Gastrocnemius medialis (tissue), 4 donors: ENCODE data around the gene ETAA1.

Experiments
- CTCF ChIP-seq, 5 experiments: fragments of 450-650 bp in 3 of 5; fragments of 200-600 bp in 2 of 5; sonication (generic) in 2 of 5; IDR thresholded peaks in 4 of 5; conservative IDR thresholded peaks in 1 of 5; 1 replicate in 4 of 5; 2 replicates in 1 of 5; pipeline ENCODE4 v1.5.1; 2016 to 2019; ENCODE audit warnings: antibody characterized with exemption in 5 of 5, mild to moderate bottlenecking in 3 of 5, moderate library complexity in 3 of 5
- POLR2A ChIP-seq, 2 donors: fragments of 450-650 bp; IDR thresholded peaks; one replicate each; pipeline ENCODE4 v1.6.1; 2017; ENCODE audit warnings: antibody characterized with exemption in 2 of 2, mild to moderate bottlenecking in 2 of 2, moderate library complexity in 2 of 2

- TF ChIP-seq CTCF (IDR thresholded peaks at IDR 0.05 in 4 of 5, conservative IDR thresholded peaks at IDR 0.05 in 1 of 5) (no peak), POLR2A (IDR thresholded peaks at IDR 0.05) (no peak)
These were observed 59.3 kb downstream of the ETAA1 start for GRCh38 chr2:67456428-67456827.
